Putamen (tissue), 1 donor: ENCODE results near the gene SSRP1.

ENCODE experiments used
- DNase-seq: peaks from one replicate; pipeline ENCODE4 v3.0.0-alpha.2; 2016; ENCODE audit warnings: low spot score

The SSRP1 gene

GRCh38 chr11:57359396-57359795 is 23.7 kb upstream of the SSRP1 start:
- DNase-seq = no peak

GRCh38 chr11:57358991-57359390 is 23.3 kb upstream of the SSRP1 start:
- DNase-seq = no peak

- DNase-seq = no peak
Measured at GRCh38 chr11:57358543-57358961, 22.9 kb upstream of the SSRP1 start.

GRCh38 chr11:57357856-57358255 is 22.2 kb upstream of the SSRP1 start:
- DNase-seq = no peak

- DNase-seq = no peak
Measured at GRCh38 chr11:57357310-57357709, 21.6 kb upstream of the SSRP1 start.

GRCh38 chr11:57356268-57356667 is 20.6 kb upstream of the SSRP1 start:
- DNase-seq = no peak

- no peak for DNase-seq
Measured at GRCh38 chr11:57354699-57355098, 19.0 kb upstream of the SSRP1 start.

- DNase-seq = no peak
Measured at GRCh38 chr11:57353852-57354251, 18.2 kb upstream of the SSRP1 start.

GRCh38 chr11:57353446-57353845 is 17.8 kb upstream of the SSRP1 start:
- no peak for DNase-seq

GRCh38 chr11:57353036-57353435 is 17.3 kb upstream of the SSRP1 start:
- DNase-seq = no peak

GRCh38 chr11:57349491-57350274 is 14.0 kb upstream of the SSRP1 start:
- no peak for DNase-seq

GRCh38 chr11:57348636-57349313 is 13.1 kb upstream of the SSRP1 start:
- no peak for DNase-seq

- no peak for DNase-seq
Measured at GRCh38 chr11:57348052-57348451, 12.4 kb upstream of the SSRP1 start.

GRCh38 chr11:57347336-57347735 is 11.6 kb upstream of the SSRP1 start:
- no peak for DNase-seq

- peak; percentile 68 for DNase-seq
Measured at GRCh38 chr11:57345555-57346211, 10.0 kb upstream of the SSRP1 start.

- DNase-seq = no peak
Measured at GRCh38 chr11:57344826-57345225, 9.1 kb upstream of the SSRP1 start.

GRCh38 chr11:57343825-57344224 is 8.1 kb upstream of the SSRP1 start:
- DNase-seq = no peak

- DNase-seq = no peak
Measured at GRCh38 chr11:57342702-57343101, 7.0 kb upstream of the SSRP1 start.

- DNase-seq = no peak
Measured at GRCh38 chr11:57341250-57341808, 5.6 kb upstream of the SSRP1 start.

GRCh38 chr11:57340039-57340615 is 4.4 kb upstream of the SSRP1 start:
- no peak for DNase-seq

- no peak for DNase-seq
Measured at GRCh38 chr11:57339328-57339727, 3.6 kb upstream of the SSRP1 start.

GRCh38 chr11:57338142-57338541 is 2.5 kb upstream of the SSRP1 start, which contains the start of gene P2RX3:
TSS of gene P2RX3 (plus strand) at chr11:57338352. CDS start at chr11:57338551, 199 bp downstream.
- DNase-seq = no peak
